NCI-H1417 treated with DMSO at 0.1 percent for 48 hours (cell line): Measurements from ENCODE around the gene NEIL1.
"Not testable (repeated sequence)": the region's sequence is repeated elsewhere in the genome, so short reads cannot be mapped to it uniquely, and the experiment has no call there.

Experiments
- DNase-seq: peaks from one replicate; lab custom pipeline; 2025; lab: John Stamatoyannopoulos, UW

The NEIL1 gene

GRCh38 chr15:75346796-75347221, at the start of gene NEIL1:
TSS of gene NEIL1 (plus strand) at chr15:75347039. CDS start at chr15:75348906, 1,867 bp downstream.
- no peak for DNase-seq

- DNase-seq = not testable (repeated sequence)
These were observed 48.1 kb upstream of the NEIL1 start for GRCh38 chr15:75298541-75299310.

GRCh38 chr15:75299311-75299688, 47.5 kb upstream of the NEIL1 start:
- DNase-seq = not testable (repeated sequence)

- DNase-seq = not testable (repeated sequence)
These were observed 46.8 kb upstream of the NEIL1 start for GRCh38 chr15:75300026-75300425.

GRCh38 chr15:75302318-75302717, 44.5 kb upstream of the NEIL1 start:
- DNase-seq = no peak

- DNase-seq = not testable (repeated sequence)
These were observed 44.1 kb upstream of the NEIL1 start for GRCh38 chr15:75302753-75303152.

- DNase-seq = no peak
These were observed 40.7 kb upstream of the NEIL1 start for GRCh38 chr15:75306188-75306587.

- DNase-seq = no peak
These were observed 39.0 kb upstream of the NEIL1 start for GRCh38 chr15:75307778-75308390.

GRCh38 chr15:75309711-75310110, 37.1 kb upstream of the NEIL1 start:
- DNase-seq = no peak

GRCh38 chr15:75312548-75312947, 34.3 kb upstream of the NEIL1 start:
- not testable (repeated sequence) for DNase-seq

- no peak for DNase-seq
These were observed 33.6 kb upstream of the NEIL1 start for GRCh38 chr15:75313116-75313845.

- DNase-seq = no peak
These were observed 32.1 kb upstream of the NEIL1 start for GRCh38 chr15:75314552-75315290.

- DNase-seq = not testable (repeated sequence)
These were observed 27.5 kb upstream of the NEIL1 start for GRCh38 chr15:75319231-75319897.

GRCh38 chr15:75321711-75322110, 25.1 kb upstream of the NEIL1 start:
- no peak for DNase-seq

GRCh38 chr15:75325922-75326321, 20.9 kb upstream of the NEIL1 start:
- DNase-seq = no peak

GRCh38 chr15:75327005-75327404, 19.8 kb upstream of the NEIL1 start:
- DNase-seq = no peak

GRCh38 chr15:75327491-75327890, 19.3 kb upstream of the NEIL1 start:
- DNase-seq = no peak

GRCh38 chr15:75328493-75329314, 18.1 kb upstream of the NEIL1 start:
- no peak for DNase-seq

GRCh38 chr15:75329571-75329970, 17.3 kb upstream of the NEIL1 start:
- no peak for DNase-seq

- not testable (repeated sequence) for DNase-seq
These were observed 14.7 kb upstream of the NEIL1 start for GRCh38 chr15:75332093-75332492.
